ENCODE measurements around the gene TEDC1.

Gene TEDC1

DNA sequence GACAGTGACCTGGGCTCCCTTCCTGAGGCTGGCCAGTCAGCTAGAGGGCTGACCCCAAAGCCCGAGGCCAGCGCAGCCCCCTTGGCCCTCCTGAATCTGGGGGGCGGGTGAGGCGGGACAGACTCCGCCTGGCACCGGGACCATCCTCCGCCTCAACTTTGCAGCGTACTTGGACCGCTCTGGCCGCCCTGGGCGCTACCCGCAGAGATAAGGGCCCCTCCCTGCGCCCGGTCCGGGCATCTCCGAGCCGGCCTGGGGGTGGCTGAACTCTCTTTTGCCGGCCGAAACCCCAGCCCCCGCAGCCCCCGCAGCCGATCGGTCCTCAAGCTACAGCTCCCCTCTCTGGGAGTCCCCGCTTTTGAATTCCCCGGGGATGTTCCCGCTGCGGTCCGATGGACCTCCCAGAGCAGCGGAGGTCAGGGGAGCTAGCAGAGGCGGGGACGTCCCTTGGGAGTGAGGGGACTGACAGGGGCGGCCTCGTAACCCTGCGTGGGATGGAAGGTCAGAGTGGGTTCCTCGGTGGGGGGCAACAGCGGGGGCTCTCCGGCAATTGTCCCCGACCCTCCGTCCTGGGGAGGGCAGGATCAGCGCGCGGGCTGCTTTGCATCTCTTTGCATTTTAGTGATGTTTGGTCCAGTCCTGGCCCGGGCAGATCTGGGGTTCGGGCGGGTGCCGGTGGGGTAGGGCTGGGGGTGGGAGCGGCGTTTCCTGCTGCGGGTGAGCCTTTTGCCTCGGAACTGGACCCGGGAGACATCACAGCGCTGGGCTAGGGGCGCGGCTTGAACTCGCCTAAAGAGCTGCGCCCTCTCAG lies 4.7 kb upstream of the TEDC1 start, which contains the start of gene CRIP1:
TSS of gene CRIP1 (plus strand) at position 724 of the 811 bp plus-strand sequence. CDS start 374 bp downstream, outside the sequence.
- DNase-seq = no peak

DNA sequence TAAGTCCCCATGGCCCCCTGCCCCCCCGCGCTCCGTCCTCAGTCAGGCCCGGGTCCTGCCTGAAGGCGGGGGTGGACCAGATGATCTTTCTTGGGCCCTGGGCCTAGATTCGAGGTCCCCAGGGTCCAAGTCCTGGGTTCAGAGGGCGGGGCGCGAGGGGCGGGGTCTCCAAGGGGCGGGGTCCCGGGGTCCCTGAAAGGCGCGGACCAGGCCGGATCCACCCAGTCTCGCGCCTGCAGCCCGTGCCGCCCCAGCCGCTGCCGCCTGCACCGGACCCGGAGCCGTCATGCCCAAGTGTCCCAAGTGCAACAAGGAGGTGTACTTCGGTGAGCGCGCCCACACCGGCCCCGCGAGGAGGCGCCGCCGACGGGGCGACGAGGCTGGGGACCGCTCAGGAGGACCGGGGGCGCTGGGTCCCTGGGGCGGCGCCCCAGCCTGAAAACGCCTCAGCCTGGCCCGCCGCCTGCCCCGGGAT lies 4.0 kb upstream of the TEDC1 start:
- DNase-seq = peak; percentile 49

- DNase-seq = peak; percentile 66
Observed at GRCh38 chr14:105487449-105487985, 3.5 kb upstream of the TEDC1 start.

GRCh38 chr14:105487986-105488777 lies 2.9 kb upstream of the TEDC1 start:
- no peak for DNase-seq

GRCh38 chr14:105488781-105489541 lies 2.1 kb upstream of the TEDC1 start:
- no peak for DNase-seq

DNA sequence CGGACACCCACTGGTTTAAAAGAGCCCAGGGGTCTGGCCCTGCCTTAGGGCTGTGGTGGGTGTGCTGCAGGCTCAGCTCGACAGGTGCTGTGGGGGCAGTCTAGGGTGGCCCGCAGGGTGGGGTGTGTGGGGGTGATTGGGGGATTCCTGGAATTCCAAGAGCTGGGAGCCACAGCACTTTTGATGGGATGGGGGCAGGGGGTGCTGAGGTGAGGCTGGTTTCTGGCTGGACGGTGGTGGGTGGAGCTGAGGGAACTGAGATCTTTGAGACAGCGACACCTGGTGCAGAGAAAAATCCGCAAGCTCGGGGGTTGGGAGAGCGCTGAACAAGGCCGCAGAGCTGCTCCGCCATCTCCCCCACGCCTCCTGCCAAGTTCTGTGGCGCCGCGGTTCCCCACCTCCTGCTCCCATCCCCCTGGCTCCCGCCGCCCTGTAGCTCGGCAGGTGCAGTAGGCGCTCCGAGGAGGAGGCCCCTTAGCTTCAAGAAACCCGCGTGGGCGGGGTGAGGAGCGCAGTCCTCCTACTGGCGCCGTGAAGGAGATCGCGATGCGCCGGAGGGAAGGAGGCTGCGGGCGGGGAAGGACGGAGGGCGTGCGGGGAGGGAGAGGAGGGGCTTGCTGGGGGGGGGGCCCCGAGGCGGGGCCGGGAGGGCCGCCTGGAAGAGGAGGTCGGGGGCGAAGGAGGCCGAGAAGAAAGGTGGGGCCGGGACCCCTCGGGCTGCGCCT lies 1.3 kb upstream of the TEDC1 start:
- peak; percentile 83 for DNase-seq

DNA sequence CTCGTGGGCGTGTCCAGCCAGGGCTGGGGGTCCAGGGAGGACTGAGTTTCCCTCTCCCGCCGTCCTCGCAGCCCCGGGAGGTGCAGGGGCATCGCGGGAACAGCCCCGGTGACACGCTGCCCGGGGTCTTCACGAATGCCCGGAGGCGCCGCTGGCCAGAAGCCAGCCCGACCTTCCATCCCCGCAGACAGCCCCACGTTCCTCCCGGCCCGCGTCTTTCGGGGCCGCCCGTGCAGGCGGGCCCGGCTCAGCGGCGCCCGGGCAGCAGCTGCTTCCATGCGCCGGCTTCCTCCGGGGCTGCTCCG lies 827 bp upstream of the TEDC1 start:
- no peak for DNase-seq

GRCh38 chr14:105491366-105491973 lies 424 bp downstream of the TEDC1 start:
- peak; percentile 83 for DNase-seq

DNA sequence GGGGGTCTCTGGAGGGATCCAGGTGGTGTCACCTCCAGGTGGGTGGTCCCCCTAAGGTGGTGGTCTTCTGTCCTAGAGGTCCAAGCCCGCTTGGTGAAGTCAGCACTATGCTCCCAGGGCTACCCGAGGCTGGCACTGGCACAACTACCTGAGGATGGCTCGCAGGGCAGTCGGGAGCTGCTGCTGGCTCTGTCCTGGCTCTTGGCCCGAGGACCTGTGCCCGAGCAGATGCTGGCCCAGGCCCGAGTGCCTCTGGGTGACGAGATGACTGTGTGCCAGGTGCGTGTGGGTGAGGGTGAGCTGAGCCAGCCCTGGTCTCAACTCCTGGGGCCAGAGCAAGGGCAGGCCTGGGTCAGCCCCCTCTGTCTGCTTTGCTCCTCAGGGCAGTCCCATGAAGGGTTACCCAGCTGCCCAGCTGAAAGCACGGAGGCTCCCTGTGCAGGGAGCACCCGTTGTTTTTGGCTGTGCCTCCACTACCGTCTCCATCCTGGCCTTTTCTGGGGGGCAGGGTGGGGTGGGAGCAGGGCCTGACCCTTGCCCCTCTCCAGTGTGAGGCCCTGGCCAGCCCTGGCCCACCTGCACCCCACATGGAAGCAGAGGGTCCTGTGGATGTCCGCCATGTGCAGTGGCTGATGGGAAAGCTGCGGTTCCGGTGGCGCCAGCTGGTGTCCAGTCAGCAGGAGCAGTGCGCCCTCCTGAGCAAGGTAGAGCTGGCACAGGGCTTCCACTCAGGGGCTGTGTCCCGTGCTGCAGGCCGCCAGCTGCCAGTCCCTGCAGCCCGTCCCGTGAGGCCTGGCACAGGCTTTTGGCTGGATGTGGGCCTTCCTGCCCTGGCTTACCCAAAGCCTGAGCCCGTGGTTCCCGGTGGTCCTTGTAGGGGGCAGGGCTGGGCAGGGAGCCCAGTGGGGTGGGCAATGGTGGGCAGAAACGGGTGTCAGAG lies 1.3 kb downstream of the TEDC1 start:
- no peak for DNase-seq

DNA sequence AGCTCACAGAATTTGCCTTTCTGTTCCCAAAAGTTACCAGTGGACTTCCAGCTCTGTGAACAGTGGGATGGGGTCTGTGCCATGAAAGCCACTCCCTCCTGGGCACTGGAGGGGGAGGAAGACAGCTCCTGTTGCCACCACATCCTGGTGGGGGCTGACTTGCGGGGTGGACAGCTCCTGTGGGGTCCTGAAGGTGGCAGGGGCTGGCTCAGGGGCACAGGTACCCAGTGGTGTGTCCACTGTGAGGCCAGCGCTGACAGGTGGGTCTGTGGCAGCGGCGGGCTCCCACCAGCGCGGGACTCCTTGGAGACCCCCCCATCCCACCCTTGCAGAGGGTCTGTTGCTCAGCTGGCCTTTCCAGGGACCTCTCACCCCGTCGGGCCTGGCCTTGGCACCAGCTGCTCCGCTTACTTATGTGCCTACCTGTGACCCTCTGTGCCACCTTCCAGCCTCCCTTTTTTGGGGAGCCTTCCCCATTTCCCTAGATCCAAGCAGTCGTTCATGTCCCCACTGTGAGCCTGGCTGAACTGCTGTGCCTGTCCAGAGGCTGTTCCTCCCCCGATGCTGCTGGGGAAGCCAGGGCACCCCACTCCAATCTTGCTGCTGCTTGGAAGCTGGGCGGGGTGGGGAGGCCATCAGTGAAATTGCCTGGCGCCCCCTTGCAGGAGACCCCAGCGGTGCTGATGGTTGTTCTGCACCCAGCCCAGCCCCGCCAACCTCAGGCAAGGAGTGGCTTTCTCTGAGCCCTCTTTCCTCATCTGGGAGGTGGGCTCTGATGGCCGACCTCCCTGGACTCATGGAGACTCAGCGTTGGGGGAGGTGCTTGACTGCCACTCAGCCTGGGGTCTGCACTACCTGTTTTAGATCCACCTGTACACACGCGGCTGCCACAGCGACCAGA lies 2.2 kb downstream of the TEDC1 start:
- no peak for DNase-seq

DNA sequence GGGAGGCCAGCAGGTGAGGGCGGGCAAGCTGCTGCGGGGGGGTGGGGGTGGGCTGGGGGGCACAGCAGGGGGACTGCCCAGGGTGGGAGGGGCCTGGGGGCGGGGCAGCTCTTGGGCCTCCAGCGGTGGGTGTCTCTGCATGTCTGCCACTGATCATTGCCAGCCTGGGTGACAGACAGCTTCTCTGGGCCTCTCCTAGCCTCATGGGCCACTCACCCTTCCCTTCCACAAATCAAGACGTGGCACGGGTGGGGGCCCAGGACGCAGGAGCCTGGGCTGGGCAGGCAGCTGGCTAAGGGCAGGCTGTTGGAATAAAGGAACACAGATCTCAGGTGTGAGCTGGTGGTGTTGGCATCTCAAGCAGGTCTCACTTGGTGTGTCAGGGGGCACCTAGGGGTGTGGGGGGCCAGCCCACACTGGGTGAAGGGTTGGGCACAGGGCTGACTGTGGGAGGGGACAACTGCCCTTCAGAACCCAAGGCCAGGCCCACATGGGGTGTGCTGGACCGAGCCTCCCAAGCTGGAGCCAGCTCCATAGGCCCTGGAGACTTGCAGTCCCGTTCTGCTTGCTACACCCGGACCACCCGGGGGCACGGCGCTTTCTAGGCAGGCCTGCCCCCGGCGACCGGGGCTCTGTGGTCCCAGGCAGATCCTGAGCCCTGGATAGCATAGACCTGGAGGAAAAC lies 3.0 kb downstream of the TEDC1 start:
- no peak for DNase-seq

DNA sequence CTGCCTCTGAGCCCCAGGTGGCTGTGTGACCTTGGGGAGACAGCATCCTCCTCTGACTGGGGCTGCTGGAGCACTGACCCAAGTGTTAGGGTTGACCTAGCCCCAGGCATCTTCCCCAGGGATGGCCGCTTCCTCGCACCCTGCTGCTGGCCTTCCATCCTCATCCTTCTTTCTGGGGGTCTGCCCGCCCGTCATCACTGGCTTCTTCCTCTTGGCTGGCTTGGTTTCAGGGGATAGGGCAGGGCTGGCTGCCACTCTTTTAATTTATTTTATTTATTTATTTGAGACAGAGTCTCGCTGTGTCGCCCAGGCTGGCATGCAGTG lies 3.5 kb downstream of the TEDC1 start:
- DNase-seq = no peak

DNA sequence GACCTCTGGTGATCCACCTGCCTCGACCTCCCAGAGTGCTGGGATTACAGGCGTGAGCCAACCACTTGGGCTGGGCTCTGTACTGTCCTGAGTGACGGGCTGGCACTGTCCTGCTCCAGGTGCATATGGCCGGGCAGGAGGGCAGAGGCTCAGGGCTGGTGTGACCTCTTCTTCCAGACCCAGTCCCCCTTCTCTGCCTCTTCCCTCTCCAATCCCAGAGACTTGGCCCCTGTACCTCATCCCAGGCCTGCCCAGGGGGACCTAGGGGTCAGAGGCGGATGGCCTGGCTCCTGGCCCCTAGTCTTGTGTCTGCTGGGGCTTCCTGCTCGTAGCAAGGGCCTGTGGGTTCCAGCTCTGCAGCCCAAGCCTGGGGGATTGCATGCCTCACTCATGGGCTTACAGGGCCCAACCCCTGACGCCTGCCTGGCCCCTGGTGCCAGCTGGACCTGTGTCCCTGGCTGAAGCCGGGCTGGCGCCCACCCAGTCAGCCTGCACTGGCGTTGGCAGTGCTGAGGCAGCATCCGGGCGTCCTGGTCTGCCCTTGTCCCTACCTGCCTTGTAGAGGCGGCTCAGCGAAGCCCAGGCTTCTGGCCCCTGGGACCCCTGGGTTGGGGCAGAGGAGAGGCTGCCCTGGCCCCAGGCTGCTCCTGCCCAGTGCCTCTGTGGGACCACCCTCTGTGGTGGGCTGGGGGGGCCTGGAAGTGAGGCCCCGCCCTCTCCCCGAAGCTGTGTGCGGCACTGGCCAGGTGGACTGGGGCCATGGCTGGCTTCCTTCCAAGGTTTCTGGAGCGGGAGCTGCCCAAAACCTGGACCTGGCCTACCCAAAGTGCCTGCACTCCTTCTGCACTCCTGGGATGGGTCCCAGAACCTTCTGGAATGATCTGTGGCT lies 4.3 kb downstream of the TEDC1 start:
- no peak for DNase-seq

DNA sequence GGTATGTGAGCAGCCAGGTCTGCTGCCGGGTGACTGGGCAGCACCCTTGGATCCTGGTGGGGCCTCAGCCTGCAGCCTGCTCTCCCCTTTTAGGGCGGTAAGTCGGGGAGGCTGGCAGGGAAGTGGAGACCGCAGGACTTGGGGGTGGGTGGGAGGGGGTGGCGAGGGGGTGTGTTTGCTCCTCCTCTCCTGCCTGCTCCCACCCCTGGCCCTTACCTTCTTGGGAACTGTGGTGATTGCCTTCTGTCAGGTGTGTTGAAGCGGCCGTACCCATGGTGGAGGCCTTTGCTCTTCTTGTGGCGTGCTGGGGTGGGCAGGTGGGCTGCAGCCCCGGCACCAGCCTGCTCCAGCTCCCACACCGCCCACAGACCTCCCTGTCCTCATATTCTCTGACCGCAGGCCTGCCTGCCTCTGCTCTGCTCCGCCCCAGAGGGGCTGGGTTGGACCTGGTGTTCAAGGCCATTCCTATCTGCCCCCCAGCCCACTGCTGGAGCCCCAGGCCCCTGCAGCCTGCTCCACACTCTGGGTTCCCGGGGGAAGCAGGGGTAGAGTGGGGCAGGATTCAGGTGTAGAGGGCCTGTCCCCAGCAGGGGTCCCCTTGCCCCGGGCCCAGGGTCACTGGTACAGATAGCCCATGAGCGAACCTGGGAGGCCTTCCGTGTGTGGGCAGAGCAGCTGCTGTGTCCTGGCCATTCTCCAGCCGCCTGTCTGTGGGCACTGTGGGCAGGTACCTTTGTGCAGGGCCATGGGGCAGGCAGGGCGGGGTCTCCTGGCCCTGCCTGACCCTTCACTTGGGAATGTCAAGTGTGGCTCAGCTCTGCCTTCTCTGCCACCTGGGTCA lies 5.2 kb downstream of the TEDC1 start:
- no peak for DNase-seq

DNA sequence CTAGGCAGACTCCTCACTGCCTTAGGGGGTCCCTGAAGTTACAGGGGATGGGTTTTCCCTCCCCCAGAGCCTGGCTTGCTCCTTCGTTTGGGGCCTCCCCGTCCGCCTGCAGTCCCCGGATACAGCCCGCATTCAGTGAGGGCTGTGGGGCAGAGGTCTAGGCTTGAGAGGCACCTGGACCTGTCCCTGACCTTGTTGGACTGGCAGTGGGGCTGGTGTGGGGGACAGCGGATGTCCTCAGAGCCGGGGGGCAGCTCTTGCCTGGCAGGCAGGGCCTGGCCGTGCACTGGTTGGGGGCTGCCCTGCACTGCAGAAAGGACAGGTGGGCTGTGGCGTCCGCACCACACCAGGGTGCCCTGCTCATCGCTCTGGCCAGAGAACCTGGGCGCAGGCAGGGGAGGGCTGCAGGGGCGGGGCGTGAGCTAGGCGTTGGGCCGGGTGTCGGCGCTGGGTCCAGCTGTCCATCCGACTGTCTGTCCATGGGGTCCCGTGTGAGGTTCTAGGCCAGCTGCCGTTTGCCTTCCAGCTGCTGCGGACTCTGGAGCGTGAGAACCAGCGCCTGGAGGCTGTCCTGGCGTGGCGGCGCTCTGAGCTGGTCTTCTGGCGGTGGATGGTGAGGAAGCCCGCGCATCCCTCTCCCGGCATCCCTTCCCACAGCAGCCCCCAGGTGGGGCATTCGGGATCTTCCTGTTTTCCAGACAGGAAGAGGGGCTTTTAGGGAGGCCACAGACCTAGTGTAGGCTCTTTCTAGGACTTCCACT lies 6.0 kb downstream of the TEDC1 start:
- DNase-seq = no peak

Measured in effector CD4-positive, alpha-beta T cell (primary cell).